DMS114 treated with DMSO at 0.1 percent for 48 hours (cell line): ENCODE results near the gene DMRTC2.

Source experiments
- DNase-seq: peaks from one replicate; lab custom pipeline; 2025; ENCODE audit not compliant: unreplicated experiment; lab: John Stamatoyannopoulos, UW

DMRTC2 gene

DNA sequence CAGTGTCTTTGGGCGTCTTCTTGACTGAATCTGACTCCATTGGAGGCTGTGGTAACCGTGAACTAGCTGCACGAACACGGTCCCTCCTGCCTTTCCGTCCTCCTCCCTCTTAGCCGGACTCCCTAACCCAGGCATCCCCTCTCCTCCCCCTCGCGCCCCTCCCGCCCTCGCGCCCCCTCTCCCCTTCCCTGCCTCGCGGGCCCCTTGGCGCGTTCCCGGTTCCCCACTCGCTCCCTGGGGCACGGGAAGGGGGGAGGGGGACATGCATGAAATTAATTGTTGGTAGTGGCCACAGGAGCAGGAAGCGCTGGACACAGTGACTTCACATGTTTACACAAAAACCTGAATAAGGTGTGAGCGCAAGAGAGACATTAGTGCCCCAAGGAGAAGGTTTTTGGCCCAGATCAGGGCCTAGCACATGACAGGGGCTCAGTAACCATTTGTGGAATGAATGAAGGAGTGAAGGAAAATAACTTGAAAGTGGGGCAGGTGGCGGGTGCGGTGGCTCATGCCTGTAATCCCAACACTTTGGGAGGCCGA is 279 bp downstream of the DMRTC2 start:
- DNase-seq, result no peak

DNA sequence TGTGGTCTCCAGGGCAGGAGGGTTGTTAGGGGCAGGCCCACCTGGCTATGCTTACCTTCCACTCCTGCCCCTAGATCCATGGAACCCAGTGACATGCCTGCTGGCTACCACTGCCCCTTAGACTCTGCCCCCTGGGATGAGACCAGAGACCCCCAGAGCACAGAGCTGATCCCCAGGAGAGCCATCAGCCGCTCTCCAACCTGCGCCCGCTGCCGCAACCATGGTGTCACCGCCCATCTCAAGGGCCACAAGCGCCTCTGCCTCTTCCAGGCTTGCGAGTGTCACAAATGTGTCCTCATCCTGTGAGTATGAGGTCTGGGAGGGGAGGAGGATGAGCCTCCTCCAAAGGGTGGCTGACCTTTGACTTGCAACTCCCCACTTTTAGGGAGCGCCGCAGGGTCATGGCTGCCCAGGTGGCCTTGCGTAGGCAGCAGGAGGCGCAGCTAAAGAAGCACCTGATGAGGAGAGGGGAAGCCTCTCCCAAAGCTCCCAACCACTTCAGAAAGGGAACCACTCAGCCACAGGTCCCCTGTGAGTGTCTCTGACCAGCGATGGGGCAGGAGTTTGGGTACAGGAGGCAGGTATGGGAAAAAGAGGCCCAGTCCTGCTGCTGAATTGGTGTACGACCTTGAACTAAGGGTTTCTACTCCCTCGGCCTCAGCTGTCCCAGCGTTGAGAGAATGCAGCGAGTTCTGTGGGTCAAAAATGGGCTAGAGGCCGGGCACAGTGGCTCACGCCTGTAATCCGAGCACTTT is 2.7 kb downstream of the DMRTC2 start:
- no peak for DNase-seq

DNA sequence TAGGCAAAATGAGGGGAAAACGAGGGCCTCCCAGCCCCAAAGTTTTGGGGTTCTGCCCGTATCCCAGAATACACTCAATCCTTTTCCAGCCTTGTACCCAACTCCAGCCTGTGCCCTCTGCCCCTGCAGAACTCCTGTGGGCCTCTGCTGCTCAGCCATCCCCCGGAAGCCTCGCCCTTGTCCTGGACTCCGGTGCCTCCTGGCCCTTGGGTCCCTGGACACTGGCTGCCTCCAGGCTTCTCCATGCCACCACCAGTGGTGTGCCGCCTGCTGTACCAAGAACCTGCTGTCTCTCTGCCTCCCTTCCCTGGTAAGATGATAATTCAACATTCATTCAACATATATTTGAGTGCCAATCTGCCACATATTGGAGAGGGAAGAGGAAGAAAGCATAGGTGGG is 3.8 kb downstream of the DMRTC2 start:
- no peak for DNase-seq

DNA sequence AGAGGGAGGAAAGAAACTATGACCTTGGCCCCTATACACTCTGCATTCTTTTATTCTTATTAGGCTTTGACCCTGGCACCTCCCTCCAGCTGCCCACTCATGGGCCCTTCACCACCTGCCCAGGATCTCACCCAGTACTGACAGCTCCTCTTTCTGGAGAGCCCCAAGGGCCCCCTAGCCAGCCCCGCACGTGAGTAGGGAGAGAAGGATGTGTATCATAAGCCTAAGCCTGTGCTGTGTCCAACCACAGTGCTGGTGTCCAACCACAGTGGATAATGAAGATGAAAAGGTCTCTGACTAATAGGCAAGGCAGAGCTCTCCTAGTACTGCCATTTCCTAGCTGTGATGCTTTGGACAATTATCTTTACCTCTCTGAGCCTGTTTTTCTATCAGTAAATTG is 4.2 kb downstream of the DMRTC2 start:
- no peak for DNase-seq

DNA sequence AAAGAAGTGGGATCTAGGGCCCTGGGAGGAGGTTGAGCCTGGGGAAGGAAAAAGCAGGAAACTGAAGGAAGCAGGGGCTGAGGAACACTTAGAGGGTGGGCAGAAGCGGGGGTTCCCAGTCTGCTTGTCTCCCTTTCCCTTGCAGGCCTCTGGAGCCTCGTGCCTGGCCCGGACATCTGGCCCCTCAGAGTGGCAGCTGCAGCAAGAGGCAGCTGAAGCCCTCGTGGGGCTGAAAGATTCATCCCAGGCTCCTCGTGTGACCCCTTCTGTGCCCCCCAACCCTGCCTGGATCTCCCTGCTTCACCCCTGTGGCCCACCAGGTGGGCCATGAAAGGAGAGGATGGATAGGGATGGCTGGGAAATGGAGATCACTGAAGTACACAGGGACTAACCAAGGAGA is 5.5 kb downstream of the DMRTC2 start:
- no peak for DNase-seq

DNA sequence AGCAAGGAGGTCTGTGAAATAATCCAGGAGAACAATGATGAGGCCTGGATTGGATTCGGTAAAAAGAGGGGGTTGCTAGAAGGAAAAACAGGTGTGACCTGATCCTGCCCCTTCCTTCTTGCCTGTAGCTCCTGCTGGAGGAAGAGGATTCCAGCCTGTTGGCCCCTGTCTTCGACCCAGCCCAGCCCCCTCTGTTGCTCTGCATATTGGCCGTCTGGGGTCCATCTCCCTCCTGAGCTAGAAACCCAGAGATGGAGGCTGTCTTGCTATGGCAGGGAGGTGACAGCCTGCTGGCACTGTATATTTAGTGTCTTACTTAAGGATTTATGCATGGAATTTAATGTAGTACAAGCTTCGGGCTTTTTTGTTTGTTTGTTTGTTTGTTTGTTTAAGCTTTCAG is 6.6 kb downstream of the DMRTC2 start:
- no peak for DNase-seq

DNA sequence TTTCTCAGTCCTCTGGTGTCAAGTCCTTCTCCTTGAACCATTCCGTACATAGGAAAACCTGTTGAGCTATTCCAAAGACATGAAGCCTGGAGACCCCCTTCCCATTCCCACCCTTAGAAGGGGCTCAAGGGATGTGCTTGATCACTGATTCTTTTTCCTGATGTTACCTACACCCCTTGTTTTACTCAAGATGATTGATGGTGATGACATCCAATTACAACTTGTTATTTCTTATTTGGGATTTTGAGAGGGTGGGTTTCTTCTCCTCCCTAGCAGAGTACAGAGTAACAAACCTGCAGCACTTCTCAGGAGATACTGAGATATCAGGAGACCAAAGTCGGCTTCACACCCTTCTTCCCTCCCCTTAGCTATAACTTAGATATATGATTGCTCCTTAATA is 8.5 kb downstream of the DMRTC2 start:
- no peak for DNase-seq

DNA sequence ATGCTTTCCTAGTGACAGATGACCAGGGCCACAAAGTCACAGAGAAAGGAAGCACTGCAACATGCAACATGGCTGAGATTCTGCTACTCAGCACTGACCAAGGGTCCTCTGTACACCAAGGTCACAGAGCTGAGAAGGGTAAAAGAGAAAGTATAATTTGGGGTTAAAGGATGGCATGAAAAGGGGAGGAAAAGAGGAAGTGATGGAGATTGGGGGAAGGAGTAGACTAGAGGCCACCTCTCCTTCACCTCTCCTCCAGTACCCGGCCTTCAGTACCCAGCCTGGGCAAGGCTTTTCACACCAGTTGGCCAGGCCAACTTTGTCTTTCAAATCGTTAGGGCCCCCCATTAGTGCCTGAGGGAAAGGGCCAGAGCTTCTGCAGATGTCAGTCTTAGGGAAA is 8.9 kb downstream of the DMRTC2 start:
- no peak for DNase-seq

DNA sequence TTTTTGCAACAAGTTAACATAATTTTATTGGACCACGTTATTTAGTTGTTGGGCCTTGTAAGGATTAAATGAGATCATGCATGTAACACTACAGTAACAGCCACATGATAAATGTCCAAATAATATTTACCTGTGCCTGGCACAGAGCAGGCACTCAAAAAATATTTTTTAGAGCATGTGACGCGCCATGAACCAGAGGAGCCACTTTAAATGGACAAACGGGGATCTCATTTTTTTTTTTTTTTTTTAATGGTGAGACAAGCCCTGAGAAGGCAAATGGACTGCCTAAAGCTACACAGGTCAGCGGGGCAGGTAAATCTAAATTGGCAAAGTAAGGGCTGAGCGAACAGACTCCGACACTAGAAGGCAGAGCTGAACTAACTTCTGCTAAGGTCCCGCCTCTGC is 14.4 kb downstream of the DMRTC2 start:
- DNase-seq, result no peak

DNA sequence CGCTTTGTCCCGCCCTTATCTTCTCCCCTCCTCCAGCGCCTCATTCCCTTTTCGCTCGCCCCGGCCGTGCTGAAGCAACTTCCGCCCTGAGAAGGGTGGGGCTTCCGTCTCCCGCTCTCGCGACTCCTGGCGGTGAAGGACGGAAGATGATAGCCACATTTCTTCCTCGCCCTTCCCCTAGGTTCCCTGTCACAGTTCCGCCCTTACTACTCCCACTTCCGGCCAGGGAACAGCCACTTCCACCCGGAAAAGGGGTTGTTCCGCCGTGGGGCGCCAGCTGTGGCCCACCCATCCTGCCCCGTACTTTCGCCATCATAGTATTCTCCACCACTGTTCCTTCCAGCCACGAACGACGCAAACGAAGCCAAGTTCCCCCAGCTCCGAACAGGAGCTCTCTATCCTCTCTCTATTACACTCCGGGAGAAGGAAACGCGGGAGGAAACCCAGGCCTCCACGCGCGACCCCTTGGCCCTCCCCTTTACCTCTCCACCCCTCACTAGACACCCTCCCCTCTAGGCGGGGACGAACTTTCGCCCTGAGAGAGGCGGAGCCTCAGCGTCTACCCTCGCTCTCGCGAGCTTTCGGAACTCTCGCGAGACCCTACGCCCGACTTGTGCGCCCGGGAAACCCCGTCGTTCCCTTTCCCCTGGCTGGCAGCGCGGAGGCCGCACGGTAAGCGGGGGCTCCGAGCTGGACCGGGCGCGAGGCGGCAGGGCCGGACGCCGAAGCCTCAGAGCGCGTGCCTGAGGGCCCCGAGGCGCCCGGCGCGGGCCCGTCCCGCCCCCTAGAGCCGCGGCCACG is 15.0 kb downstream of the DMRTC2 start, which contains the start of gene RPS19:
Gene RPS19 (plus strand): TSS at position 638 of the 801 bp plus-strand sequence. CDS start 520 bp downstream, outside the sequence.
- DNase-seq, result peak; percentile 98

DNA sequence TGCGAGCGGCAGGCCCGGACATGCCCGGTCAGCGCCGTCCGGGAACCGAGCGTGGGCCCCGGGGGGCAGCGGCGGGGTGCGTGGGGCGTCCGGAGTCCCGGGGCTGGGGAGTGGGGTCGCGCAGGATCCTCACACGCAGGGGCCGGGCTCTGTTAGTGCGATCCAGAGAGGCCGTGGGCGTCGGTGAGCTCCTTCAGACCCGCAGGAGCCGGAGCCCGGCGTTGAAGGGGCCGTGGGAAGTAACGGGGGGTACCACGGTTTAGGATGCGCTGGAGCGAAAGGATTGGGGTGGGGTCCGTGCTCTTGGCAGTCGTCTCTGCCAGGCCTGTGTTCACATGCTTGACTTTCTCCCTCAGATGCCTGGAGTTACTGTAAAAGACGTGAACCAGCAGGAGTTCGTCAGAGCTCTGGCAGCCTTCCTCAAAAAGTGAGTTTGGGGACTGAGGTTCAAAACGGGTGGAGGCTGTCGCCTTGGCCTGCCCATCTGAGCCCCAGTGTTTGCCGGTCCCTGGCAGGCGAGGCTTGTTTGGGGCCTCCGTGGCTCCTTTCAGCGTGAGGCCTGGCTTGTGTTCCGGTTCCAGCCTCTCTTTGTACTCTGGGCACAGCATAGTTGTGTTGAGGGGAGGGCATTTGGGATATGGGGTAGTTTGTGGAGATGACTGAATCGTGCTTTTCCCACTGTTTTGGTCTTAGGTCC is 15.7 kb downstream of the DMRTC2 start:
- DNase-seq, result no peak

DNA sequence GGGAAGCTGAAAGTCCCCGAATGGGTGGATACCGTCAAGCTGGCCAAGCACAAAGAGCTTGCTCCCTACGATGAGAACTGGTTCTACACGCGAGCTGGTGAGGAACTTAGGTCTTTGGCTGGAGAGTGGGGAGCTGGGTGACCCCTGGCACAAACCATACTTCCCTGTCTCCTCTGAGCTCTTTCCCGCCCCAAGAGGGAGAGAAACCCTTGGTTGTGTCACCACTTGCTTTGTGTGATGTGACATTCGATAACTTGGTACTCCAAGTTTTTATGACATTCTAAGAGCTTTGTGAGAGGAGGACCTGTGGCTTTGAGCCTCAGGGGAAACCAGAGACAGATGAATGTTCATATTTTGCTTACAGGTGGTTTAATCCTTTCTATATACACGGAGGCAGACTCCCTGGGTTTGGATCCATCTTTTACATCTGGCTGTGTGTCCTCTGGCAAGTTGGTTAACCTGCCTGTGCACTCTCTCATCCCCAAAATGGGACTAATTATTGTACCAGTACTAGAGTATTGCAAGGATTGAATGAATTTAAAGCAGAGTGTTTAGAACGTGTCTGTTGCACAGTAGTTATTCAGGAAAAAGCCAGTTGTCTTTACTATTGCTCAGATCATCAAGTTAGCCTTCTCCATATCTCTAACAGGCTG is 16.4 kb downstream of the DMRTC2 start:
- DNase-seq, result no peak

DNA sequence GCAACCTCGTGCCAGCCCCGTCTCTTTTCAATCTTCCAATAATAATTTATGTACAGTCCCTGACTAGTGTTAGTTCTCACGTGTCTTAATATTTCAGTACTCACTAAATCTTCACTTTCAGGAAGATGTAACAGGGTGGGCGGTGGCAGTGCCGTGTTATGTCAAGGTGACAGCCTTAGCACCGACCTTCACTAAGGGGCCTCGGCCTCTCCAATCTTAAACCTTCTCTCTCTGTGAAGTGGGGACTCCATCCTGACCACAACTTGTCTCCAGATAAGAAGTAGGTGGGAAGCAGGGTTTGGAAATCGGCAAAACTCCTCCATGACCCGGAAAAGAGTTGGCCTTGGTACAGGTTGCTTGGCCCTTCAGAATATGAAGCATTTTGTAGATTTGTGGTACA is 17.0 kb downstream of the DMRTC2 start:
- no peak for DNase-seq

DNA sequence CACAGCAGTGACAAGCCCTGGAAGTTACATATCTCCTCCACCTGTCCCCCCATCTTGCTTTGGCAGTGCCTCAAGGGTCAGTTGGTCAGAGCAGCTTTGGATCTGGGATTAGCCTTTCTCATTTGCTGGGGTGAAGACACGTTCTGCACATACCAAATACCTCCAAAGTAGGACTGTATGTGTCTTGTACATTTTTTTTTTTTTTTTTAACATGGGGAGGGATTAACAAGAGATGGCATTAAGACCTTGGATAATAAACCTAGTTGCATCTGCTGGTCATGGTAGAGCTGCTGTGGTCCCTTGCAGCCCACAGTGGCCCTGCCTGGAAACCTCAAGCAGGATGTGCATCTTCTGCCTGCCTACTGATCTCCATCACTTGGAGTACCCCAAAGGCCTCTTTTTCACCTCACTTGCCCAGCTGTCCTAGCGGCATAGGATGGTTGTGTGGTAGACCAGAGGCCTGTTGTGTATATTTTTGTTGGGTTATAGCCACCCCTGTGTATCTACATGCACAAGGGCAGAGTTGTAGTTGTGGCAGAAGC is 17.7 kb downstream of the DMRTC2 start:
- DNase-seq, result no peak

DNA sequence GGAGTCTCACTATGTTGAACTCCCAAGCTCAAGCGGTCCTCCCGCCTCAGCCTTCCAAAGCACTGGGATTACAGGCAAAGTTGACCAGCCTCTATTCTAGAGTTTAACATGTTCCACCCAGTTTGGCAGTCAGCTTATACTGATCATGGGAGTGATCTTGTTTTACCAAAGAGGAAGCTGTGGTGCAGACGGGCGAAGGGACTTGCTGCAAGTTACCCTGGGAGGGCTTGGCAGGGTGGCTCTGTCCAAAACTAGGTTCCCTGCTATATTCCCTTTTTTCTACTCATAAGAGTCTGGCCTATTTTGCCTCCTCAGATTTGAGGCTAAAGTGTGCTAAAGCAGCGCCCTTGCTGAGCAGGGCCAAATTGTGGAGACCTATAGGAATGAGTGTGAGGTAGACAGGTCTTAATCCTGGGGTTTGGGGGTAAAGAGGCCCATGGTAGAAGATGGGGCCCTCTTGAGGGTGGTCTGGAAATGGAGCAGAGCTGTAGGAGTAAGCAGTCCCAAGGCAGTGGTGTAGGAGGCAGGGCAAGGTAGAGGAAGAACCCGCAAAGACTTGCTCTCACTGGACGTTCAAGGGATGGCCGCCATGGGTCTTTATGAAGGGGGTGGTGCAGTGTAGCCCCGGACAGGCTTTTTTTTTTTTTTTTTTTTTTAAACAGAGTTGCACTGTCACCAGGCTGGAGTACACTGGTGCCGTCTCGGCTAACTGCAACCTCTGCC is 18.5 kb downstream of the DMRTC2 start:
- DNase-seq, result no peak

DNA sequence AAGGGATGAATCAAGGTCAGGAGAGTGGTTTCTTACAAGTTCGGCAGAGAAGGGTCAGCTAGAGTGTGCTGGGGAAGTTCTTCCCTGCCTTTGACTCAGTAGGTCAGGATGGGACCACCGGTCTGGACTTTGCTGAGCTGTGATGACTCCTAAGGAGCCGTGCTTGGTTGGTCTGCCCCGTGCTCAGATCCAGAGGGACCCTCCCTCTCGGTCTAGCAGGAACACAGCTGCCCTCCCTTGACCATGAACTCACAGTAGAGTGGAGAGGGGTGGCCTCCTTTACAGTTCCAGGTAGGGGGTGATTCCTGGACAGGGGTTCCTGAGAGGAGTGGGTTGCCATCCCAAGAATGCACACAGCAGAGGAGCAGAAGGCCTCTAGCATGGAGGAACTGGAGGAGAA is 19.5 kb downstream of the DMRTC2 start:
- DNase-seq, result no peak

DNA sequence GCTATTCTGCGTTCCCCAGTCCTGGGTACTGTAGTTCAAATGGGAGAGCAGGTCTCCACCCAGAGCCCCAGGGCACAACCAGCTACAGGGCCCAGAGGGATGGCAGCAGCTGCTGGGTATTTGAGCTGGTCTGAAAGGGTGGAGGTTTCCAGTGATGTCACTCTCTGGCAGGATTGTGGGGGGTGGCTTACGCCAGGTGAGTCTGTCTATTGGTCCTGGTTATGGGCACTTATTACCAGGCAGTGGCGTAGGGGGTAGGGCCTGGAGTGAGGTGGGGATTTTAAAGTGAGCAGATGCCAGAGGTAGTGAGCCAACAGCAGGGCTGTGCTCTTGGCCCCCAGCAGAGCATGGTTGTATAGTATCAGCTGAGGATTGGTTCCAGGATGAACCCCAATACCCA is 21.4 kb downstream of the DMRTC2 start:
- no peak for DNase-seq

DNA sequence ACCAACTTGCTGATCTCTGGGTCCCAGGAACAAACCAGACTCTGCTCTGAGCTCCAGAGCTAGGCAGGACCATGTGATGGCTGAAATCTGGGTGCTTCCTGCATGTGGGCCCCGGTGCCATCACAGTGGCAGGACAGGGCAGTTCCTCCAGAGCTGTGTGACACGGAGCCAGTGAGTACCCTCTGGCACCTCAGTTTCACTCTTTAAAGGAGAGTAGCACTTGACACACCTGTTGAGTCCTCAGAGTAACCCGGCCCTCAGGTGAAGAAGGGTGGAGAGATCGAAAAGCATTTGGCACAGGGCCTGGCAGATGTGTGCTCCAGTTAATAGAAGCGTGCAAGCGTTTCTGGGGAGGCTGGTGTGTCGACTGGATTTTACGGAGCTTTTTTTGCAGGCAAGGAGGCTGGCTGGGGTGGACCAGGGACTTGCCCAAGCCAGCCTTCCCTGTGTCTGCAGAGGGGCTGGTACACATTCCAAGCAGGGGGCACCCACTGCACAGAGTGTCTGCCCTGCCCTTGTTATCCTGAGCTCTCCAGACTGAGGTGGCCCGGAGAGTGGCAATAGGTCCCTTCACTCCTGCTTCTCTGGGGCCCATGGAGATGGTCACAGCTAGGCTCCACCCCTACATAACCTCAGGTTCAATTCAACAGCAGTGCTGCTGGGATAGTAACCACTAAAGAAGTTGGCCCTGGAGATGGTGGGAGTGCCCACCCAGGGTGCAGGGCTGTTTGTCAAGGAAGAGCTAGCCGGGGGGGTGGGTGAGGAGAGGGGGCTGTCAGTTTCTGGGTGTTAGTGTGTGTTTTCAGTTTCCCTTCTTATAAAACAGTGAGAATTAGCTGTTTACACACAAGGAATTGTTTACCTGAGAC is 23.5 kb downstream of the DMRTC2 start:
- DNase-seq, result no peak

DNA sequence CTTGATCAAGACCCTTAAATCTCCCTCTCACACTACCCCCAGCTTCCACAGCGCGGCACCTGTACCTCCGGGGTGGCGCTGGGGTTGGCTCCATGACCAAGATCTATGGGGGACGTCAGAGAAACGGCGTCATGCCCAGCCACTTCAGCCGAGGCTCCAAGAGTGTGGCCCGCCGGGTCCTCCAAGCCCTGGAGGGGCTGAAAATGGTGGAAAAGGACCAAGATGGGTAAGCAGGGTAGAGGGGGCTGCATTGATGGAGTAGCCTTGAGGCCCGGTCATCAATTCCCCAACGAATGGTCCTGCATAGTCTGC is 24.1 kb downstream of the DMRTC2 start:
- DNase-seq, result no peak
